UCSD-AML1 (cell line): ENCODE data around the gene NELFB.
A peak's percentile ranks its signal among the peaks of the same experiment; 100 is the strongest.

Experiments used
- DNase-seq: peaks from one replicate; lab custom pipeline; 2025; ENCODE audit not compliant: unreplicated experiment; lab: John Stamatoyannopoulos, UW

The NELFB gene

GRCh38 chr9:137267933-137268355 lies 12.8 kb downstream of the NELFB start:
- DNase-seq = no peak

- no peak for DNase-seq
These were observed 13.5 kb downstream of the NELFB start for GRCh38 chr9:137268538-137269201.

- DNase-seq = no peak
These were observed 14.2 kb downstream of the NELFB start for GRCh38 chr9:137269231-137269772.

- no peak for DNase-seq
These were observed 16.0 kb downstream of the NELFB start for GRCh38 chr9:137270929-137271695.

- DNase-seq = no peak
These were observed 16.6 kb downstream of the NELFB start for GRCh38 chr9:137271696-137272076.

- no peak for DNase-seq
These were observed 17.3 kb downstream of the NELFB start for GRCh38 chr9:137272241-137273094.

- no peak for DNase-seq
These were observed 18.0 kb downstream of the NELFB start for GRCh38 chr9:137273095-137273490.

- no peak for DNase-seq
These were observed 18.6 kb downstream of the NELFB start for GRCh38 chr9:137273611-137274320.

- no peak for DNase-seq
These were observed 20.1 kb downstream of the NELFB start for GRCh38 chr9:137275203-137275587.

GRCh38 chr9:137275588-137276472 lies 20.7 kb downstream of the NELFB start:
- DNase-seq = no peak

GRCh38 chr9:137276473-137277328 lies 21.6 kb downstream of the NELFB start:
- DNase-seq = peak; percentile 86

GRCh38 chr9:137277329-137278041 lies 22.4 kb downstream of the NELFB start, which contains the start of gene TOR4A:
TSS of gene TOR4A (plus strand) at chr9:137277726. CDS start at chr9:137278690, 964 bp downstream.
- peak; percentile 94 for DNase-seq

GRCh38 chr9:137278061-137278701 lies 23.1 kb downstream of the NELFB start:
- peak; percentile 65 for DNase-seq

- DNase-seq = no peak
These were observed 23.9 kb downstream of the NELFB start for GRCh38 chr9:137278721-137279711.

- DNase-seq = no peak
These were observed 24.8 kb downstream of the NELFB start for GRCh38 chr9:137279741-137280473.
